Testis (tissue), 2 donors: ENCODE measurements around the gene MAGEA9B.
"Not testable (repeated sequence)": the region's sequence is repeated elsewhere in the genome, so short reads cannot be mapped to it uniquely, and the experiment has no call there.

ENCODE experiments used
- POLR2A ChIP-seq: fragments of 450-650 bp; IDR thresholded peaks from one replicate; pipeline ENCODE4 v1.6.1; 2017; ENCODE audit warnings: antibody characterized with exemption, mild to moderate bottlenecking, moderate library complexity
- TF ChIP-seq, protein P1 (sequence below), 3 experiments: fragments of 450-650 bp in 2 of 3; fragments of 200-600 bp in 1 of 3; sonication (generic) in 1 of 3; IDR thresholded peaks; one replicate each; pipeline ENCODE4 v1.5.1; 2016 to 2019; ENCODE audit warnings: antibody characterized with exemption in 3 of 3, mild to moderate bottlenecking in 2 of 3, moderate library complexity in 1 of 3

DNA sequence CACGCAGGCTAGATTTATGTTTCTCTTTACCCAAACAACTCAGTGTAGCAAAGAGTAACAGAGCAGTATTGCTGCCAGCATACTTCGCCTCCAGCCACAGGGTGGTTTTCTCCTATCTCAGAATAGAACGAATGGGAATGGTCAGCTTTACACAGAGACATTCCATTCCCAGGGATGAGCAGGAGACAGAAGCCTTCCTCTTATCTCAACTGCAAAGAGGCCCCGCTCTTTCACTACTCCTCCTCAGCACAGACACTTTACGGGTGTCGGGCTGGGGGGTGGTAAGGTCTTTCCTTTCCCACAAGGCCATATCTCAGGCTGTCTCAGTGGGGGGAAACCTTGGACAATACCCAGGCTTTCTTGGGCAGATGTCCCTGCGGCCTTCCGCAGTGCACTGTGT is 39.6 kb upstream of the MAGEA9B start:
- TF ChIP-seq, protein P1, sequence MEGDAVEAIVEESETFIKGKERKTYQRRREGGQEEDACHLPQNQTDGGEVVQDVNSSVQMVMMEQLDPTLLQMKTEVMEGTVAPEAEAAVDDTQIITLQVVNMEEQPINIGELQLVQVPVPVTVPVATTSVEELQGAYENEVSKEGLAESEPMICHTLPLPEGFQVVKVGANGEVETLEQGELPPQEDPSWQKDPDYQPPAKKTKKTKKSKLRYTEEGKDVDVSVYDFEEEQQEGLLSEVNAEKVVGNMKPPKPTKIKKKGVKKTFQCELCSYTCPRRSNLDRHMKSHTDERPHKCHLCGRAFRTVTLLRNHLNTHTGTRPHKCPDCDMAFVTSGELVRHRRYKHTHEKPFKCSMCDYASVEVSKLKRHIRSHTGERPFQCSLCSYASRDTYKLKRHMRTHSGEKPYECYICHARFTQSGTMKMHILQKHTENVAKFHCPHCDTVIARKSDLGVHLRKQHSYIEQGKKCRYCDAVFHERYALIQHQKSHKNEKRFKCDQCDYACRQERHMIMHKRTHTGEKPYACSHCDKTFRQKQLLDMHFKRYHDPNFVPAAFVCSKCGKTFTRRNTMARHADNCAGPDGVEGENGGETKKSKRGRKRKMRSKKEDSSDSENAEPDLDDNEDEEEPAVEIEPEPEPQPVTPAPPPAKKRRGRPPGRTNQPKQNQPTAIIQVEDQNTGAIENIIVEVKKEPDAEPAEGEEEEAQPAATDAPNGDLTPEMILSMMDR (IDR thresholded peaks at IDR 0.05) = not testable (repeated sequence)
- not testable (repeated sequence) for TF ChIP-seq POLR2A
